HUES6 (cell line): ENCODE results near the gene C12orf60.
A peak's percentile ranks its signal among the peaks of the same experiment; 100 is the strongest.
"Not testable (repeated sequence)": the region's sequence is repeated elsewhere in the genome, so short reads cannot be mapped to it uniquely, and the experiment has no call there.

Experiments
- H3K27ac ChIP-seq: 2 replicates; pipeline ENCODE4 v1.7.0; 2013; ENCODE audit warnings: low read depth, mild to moderate bottlenecking, low read length, inconsistent platforms
- H3K27me3 ChIP-seq: 2 replicates; pipeline ENCODE4 v1.6.1; 2013; ENCODE audit warnings: low read length; ENCODE audit not compliant: control insufficient read depth, insufficient read depth
- H3K36me3 ChIP-seq: 2 replicates; pipeline ENCODE4 v1.6.1; 2013; ENCODE audit warnings: low read length; ENCODE audit not compliant: control insufficient read depth, insufficient read depth
- H3K4me1 ChIP-seq: 2 replicates; pipeline ENCODE4 v1.6.1; 2013; ENCODE audit warnings: low read length; ENCODE audit not compliant: control insufficient read depth, insufficient read depth
- H3K4me3 ChIP-seq: 2 replicates; pipeline ENCODE4 v1.5.1; 2013; ENCODE audit warnings: low read depth, low read length
- H3K9ac ChIP-seq: one replicate; pipeline ENCODE4 v1.6.1; 2013; ENCODE audit warnings: mild to moderate bottlenecking, low read length
- H3K9me3 ChIP-seq: 2 replicates; pipeline ENCODE4 v1.6.1; 2013; ENCODE audit warnings: low read depth, low read length; ENCODE audit not compliant: control insufficient read depth, insufficient read depth

C12orf60 gene

GRCh38 chr12:14803011-14803829 lies at the start of gene C12orf60, which contains the start of gene WBP11:
Gene C12orf60 (plus strand): TSS chr12:14803670. CDS start chr12:14822936, 19,266 bp downstream.
Gene WBP11 (minus strand): TSS chr12:14803478. CDS start chr12:14801383, 2,095 bp downstream.
- H3K27ac ChIP-seq, result peak within 1 kb of the TSS; percentile 75
- H3K9me3 ChIP-seq, result no peaks in the 10 kb centered on the region
- H3K27me3 ChIP-seq, result no peaks in the 10 kb centered on the region
- no peaks in the 10 kb centered on the region for H3K4me1 ChIP-seq
- peak within 1 kb of the TSS; percentile 97 for H3K9ac ChIP-seq
- peak within 1 kb of the TSS; percentile 86 for H3K4me3 ChIP-seq
- H3K36me3 ChIP-seq, result peaks cover 20% of the 10 kb centered on the region

- no peaks in the 10 kb centered on the region; the same call in 1 of the 2 replicates for H3K36me3 ChIP-seq
- no peaks in the 10 kb centered on the region; the same call in 1 of the 2 replicates for H3K4me1 ChIP-seq
- H3K9ac ChIP-seq, result no peak overlapping the region
- H3K27me3 ChIP-seq, result no peaks in the 10 kb centered on the region
- peaks cover 15% of the 10 kb centered on the region for H3K9me3 ChIP-seq
- no peak overlapping the region for H3K4me3 ChIP-seq
- no peak overlapping the region for H3K27ac ChIP-seq
Measured at GRCh38 chr12:14756334-14757143, 46.9 kb upstream of the C12orf60 start.

- H3K36me3 ChIP-seq, H3K9ac ChIP-seq, H3K4me3 ChIP-seq, H3K27ac ChIP-seq, H3K27me3 ChIP-seq, H3K4me1 ChIP-seq: not testable (repeated sequence)
- H3K9me3 ChIP-seq, result peaks cover 17% of the 10 kb centered on the region
Measured at GRCh38 chr12:14759711-14760280, 43.7 kb upstream of the C12orf60 start.

GRCh38 chr12:14765398-14765797 lies 38.1 kb upstream of the C12orf60 start:
- no peaks in the 10 kb centered on the region for H3K4me1 ChIP-seq
- H3K4me3 ChIP-seq, result no peak overlapping the region
- peaks cover 12% of the 10 kb centered on the region for H3K9me3 ChIP-seq
- H3K9ac ChIP-seq, result no peak overlapping the region
- no peak overlapping the region for H3K27ac ChIP-seq
- H3K36me3 ChIP-seq, result peaks cover 15% of the 10 kb centered on the region; the same call in 1 of the 2 replicates
- no peaks in the 10 kb centered on the region for H3K27me3 ChIP-seq

GRCh38 chr12:14766020-14766419 lies 37.5 kb upstream of the C12orf60 start:
- H3K36me3 ChIP-seq, result peaks cover 15% of the 10 kb centered on the region; the same call in 1 of the 2 replicates
- not testable (repeated sequence) for H3K9ac ChIP-seq, H3K9me3 ChIP-seq, H3K4me1 ChIP-seq, H3K4me3 ChIP-seq, H3K27me3 ChIP-seq, H3K27ac ChIP-seq

- H3K9ac ChIP-seq, result no peak overlapping the region
- H3K9me3 ChIP-seq, result peaks cover 2% of the 10 kb centered on the region; the same call in 1 of the 2 replicates
- H3K4me3 ChIP-seq, result no peak overlapping the region
- H3K27ac ChIP-seq, result no peak overlapping the region
- H3K36me3 ChIP-seq, result peaks cover 15% of the 10 kb centered on the region; the same call in 1 of the 2 replicates
- H3K4me1 ChIP-seq, result no peaks in the 10 kb centered on the region
- no peaks in the 10 kb centered on the region for H3K27me3 ChIP-seq
Measured at GRCh38 chr12:14766649-14767215, 36.7 kb upstream of the C12orf60 start.

- Histone ChIP-seq H3K9ac (no peak overlapping the region), H3K4me1 (no peaks in the 10 kb centered on the region), H3K36me3 (peaks cover 10% of the 10 kb centered on the region; the same call in 1 of the 2 replicates), H3K4me3 (no peak overlapping the region), H3K27ac (no peak overlapping the region), H3K27me3 (no peaks in the 10 kb centered on the region), H3K9me3 (no peaks in the 10 kb centered on the region; the same call in 1 of the 2 replicates)
Measured at GRCh38 chr12:14767617-14768016, 35.9 kb upstream of the C12orf60 start.

- Histone ChIP-seq H3K9ac (peak overlapping the region; percentile 96), H3K27me3 (no peaks in the 10 kb centered on the region), H3K4me1 (no peaks in the 10 kb centered on the region), H3K9me3 (no peaks in the 10 kb centered on the region; the same call in 1 of the 2 replicates), H3K36me3 (peaks cover 10% of the 10 kb centered on the region; the same call in 1 of the 2 replicates), H3K27ac (peak overlapping the region; percentile 88; the same call in 1 of the 2 replicates), H3K4me3 (peak overlapping the region; percentile 74)
Measured at GRCh38 chr12:14768823-14769405, 34.6 kb upstream of the C12orf60 start.

- H3K36me3 ChIP-seq, result peaks cover 10% of the 10 kb centered on the region; the same call in 1 of the 2 replicates
- H3K27me3 ChIP-seq, result no peaks in the 10 kb centered on the region
- H3K9me3 ChIP-seq, result no peaks in the 10 kb centered on the region; the same call in 1 of the 2 replicates
- H3K9ac ChIP-seq, result peak overlapping the region; percentile 96
- peak overlapping the region; percentile 74 for H3K4me3 ChIP-seq
- H3K27ac ChIP-seq, result peak overlapping the region; percentile 88; the same call in 1 of the 2 replicates
- H3K4me1 ChIP-seq, result no peaks in the 10 kb centered on the region
Measured at GRCh38 chr12:14769466-14769968, 34.0 kb upstream of the C12orf60 start.

GRCh38 chr12:14769969-14770495 lies 33.4 kb upstream of the C12orf60 start:
- no peaks in the 10 kb centered on the region for H3K27me3 ChIP-seq
- H3K4me3 ChIP-seq, result peak overlapping the region; percentile 74
- peaks cover 10% of the 10 kb centered on the region; the same call in 1 of the 2 replicates for H3K36me3 ChIP-seq
- H3K27ac ChIP-seq, result peak overlapping the region; percentile 88
- no peaks in the 10 kb centered on the region; the same call in 1 of the 2 replicates for H3K9me3 ChIP-seq
- peak overlapping the region; percentile 96 for H3K9ac ChIP-seq
- H3K4me1 ChIP-seq, result no peaks in the 10 kb centered on the region
